Activated T-cell treated with anti-CD3 and anti-CD28 coated beads for 24 hours (primary cell): Measurements from ENCODE around the gene HECTD4.
A peak's percentile ranks its signal among the peaks of the same experiment; 100 is the strongest.
"Not testable (repeated sequence)": the region's sequence is repeated elsewhere in the genome, so short reads cannot be mapped to it uniquely, and the experiment has no call there.

Experiments used
- DNase-seq: peaks from one replicate; pipeline ENCODE4 v3.0.0-alpha.2; 2020; ENCODE audit warnings: low read depth

The HECTD4 gene, protein sequence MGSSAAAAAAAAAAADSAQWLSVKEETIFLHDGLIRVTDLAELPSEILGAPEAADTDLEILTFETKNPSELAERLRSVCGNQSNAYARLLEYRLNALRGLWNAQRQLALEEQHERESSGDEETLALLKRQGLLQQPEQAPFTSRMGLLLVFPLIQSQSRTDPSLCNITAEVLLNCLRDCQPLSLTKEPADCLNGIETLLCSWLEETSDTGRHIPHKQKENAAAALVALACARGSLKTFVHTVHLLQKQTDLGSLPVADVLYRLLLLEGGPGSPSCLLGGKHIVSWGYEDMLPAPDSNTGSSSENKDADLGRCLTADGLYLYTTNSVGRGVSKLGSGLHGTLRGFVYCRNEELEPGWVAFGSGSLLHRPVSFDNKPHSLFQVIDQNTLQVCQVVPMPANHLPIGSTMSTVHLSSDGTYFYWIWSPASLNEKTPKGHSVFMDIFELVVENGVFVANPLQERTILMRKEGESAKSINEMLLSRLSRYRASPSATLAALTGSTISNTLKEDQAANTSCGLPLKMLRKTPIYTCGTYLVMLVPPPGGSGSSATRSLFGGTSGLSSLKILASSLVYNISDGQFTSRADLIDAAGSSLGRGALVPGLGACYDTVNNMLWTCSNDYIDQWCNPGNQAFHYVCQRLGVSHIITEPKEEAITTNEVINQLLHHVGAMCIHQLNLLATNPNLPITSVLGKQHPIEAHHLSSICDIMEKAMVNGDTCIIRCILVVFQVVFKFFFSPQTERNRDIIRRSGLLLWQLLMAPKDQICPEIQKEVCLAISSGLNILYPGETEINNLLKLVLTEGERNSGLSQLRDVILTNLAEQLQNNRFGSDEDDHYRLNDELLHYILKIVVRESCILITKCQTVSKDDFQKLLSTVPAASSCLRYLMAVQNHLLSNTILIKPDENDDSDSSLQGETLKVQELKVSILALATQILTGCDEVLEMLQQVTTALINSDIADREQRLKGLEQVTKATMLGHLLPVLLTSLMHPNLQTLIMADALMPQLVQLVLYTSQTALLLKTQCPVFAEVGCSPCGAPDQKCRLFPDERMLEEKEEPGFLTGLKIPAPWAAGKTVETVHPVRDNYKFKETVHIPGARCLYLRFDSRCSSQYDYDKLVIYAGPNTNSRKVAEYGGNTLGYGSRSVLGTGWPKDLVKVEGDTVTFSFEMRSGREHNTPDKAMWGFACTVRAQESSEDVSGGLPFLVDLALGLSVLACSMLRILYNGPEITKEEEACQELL (N-terminal part only)

DNA sequence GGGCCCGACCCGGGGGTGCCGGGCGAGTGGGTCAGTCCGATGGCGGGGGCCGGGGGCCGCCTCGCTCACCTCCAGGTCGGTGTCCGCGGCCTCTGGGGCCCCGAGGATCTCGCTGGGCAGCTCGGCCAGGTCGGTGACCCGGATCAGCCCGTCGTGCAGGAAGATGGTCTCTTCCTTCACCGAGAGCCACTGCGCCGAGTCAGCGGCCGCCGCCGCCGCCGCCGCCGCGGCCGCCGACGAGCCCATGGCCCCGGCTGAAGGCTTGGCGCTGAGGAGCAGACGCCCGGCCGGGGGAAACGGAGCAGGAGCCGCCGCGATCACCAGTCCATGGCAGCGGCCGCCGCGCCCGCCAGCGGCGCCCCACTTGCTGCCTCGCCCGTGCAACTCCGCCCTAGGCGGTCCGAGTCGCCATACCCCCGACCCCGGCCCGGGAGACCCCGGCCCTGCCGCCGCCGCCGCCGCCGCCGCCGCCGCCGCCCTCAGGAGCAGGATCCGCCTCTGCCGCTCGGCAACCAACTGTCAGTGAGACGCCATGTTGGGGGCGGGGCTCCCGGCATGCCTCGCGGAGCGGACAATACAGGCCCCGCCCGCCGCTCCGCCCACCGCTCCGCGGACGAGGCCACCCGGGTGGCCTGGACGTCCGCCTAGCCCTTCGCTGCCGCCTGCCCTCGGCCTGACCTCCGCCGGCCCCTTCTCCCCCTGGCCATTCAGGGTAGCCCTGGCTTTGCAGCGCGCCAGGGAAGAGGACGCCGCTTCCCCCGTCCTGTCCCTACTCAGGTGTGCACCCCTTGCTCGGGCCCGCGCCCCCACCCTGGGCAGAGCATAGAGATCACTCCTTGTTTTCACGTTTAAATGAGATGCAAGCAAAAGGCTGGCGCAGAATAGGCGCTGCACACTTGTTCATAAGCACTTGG, at the start of gene HECTD4:
HECTD4 (minus strand) TSS at position 549 of the 914 bp plus-strand sequence; CDS start at position 246, 303 bp downstream.
- peak; percentile 87 for DNase-seq

DNA sequence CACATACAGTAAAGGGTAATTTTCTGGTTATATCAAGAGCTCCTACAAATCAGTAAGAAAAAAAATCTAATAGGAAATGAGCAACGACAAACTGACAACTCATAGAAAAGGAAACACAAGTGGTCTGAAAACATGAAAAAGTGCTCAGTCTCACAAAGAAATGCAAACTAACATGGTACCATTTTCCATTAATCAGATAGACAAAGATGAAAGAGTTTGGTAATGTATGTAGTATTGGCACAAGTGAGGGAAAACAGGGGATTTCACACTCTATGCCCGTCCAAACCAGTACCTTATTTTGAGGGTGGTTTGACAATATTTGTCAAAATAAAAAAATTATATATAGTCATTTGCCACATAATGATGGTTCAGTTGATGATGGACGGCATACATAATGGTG, 49.7 kb upstream of the HECTD4 start:
- DNase-seq, result no peak

DNA sequence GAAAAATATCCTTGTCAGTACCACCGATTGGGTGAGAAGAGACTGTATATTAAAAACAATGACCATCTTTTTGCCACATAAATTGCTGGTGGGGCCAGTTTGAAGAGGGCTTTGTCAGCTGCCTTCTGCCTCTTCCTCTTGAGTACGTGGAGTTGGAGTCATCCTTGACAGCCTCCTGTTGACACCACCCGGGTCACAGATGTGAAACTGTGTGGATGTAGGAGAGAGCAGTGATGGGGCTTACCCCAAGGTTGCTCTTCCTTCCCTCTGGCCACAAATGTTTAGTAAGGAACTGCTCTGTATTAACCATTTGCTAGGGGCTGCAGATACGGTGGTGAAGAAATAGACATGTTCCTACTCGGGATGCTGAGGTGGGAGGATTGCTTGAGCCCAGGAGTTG, 48.7 kb upstream of the HECTD4 start:
- DNase-seq, result no peak

DNA sequence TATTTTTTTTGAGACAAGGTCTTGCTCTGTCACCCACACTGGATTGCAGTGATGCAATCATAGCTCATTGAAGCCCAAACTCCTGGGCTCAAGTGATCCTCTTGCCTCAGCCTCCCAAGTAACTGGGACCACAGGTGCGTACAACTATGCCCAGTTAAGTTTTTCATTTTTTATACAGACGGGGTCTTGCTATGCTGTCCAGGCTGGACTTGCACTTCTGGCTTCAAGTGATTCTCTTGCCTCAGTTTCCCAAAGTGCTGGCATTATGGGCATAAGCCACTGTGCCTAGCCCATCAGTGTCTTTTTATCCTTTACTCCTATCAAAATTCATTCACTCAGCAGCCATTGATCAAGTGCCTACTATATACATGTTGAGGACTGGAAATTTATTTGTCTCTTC, 45.5 kb upstream of the HECTD4 start:
- DNase-seq, result no peak

DNA sequence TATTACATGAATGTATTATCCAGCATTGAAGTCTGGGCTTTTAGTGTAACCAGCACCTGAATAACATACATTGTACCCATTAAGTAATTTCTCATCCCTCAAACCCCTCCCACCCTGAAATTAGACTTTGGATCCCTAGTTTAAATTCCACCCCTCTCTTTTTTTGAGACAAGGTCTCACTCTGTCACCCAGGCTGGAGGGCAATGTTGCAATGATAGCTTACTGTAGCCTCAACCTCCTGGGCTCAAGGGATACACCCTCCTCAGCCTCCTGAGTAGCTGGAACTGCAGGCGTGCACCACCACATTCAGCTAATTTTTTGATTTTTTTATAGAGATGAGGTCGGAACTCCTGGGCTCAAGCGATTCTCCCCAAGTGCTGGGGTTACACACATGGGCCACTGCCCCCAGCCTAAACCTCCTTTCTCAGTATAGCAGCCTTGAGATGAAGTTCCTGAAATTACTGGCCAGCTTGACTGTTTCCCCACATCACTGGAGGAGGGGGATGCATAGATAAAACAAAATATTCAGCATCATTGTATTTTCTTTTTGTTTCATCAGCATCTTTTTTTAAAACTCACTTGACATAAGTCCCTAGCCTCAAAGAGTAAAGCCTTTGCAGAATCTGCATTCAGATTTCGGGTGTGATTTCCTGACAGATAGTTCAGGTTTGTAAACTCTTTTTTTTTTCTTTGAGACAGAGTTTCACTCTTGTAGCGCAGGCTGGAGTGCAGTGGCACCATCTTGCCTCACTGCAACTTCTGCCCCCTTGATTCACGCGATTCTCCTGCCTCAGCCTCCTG, 43.6 kb upstream of the HECTD4 start:
- no peak for DNase-seq

DNA sequence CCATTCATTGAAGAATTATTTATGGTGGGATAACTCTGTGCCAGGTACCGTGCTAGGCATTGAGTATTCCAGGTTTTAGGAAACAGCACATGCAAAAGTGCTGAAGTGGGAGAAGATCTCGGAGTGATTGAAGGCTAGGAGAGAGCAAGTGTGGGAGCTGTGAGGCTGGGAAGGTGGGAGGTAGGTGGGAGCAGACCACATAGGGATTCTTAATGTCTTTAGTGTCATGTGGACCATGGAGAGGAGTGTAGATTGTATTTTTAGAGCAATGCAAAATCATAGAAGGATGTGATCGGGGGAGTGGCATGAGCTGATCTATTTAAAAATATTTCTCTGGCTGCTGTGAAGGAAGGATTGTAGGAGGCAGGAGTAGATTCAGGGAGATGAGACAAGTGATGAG, 41.9 kb upstream of the HECTD4 start:
- no peak for DNase-seq

DNA sequence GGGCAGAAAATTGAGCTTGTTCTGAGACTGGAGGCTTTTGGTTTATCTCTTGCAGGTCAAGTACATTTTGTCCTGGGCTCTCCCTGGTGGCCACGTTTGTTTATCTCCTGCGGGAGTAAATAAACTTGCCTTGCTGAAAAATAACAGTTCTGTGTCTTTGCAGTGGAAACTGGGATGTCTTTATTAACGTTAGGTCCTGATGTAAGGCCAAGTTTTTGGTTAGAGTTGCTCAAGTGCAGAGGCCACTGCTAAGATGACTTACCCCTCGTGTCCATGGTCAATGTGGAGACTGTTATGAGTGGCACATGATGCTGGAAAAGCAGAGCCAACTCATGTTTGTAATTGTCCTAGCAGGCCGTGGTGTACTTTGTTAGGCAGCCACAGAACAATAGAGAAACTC, 40.3 kb upstream of the HECTD4 start:
- no peak for DNase-seq

DNA sequence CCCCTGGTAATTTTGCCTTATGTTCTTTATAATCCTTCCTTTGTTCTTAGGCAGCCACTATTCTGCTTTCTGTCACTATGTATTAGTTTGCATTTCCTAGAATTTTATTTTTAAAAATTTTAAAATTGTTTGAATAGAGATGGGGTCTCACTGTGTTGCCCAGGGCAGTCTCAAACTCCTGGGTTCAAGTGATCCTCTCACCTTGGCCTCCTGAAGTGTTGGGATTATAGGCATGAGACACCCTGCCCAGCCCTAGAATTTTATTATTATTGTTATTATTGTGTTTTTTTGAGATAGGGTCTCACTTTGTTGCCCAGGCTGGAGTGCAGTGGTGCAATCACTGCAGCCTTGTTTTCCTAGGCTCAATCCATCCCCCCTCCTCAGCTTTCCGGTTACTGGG, 39.1 kb upstream of the HECTD4 start:
- DNase-seq, result no peak

DNA sequence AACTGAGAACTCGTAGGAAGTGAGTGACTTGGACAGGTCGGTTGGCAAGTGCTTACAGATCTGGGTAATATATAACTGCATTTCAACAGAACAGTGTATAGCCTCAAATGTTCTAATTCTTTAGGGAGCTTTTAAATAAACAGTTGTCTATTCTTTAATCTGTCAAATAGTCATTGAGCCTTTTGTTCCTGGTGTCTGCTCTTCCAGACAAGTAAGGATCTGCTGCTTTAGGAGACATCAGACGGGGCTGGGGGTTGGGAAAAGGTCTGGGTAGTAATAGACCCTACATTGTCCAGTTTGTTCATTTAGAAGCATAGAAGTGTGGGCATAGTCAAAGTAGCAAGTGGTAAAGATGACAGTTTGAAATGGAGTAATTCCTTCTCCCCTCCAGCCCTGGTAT, 38.5 kb upstream of the HECTD4 start:
- no peak for DNase-seq

DNA sequence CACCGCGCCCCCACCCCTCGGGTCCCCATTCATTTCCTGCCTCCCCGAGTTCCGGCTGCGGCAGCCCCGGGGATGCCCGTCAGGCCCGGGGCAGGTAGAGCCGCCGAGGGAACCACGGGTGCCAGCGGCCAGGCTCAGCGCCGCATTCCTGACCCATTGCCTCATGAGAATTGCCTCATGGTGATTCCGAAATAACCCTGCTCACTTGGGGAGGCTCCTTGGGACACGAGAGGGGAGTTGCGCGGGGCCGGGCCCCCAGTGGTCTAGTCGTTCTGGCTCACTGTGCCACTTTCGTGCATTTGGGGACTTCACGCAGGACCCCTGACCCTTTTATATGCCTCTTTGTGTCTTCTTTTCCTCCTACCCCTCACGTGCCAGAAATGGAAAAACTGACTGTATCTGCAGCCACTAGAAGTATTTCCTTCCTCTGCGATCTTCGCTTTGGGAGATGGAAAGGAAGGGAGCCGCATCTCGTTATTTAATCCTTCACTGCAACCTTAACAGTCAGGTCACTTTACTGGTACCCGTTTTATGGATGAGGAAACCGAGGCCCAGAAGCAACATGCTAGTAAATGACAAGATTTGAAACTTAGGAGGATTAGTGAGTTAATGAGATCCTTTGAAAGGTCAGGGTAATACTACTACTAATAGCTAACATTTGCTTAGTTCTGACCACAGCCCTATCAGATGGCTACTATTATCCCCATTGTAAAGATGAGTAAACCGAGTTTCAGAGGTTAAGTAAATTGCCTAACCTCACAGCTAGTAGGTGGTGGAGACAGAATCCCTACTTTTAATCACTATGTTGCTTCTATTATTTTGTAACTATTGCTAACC, 37.3 kb upstream of the HECTD4 start:
- no peak for DNase-seq

DNA sequence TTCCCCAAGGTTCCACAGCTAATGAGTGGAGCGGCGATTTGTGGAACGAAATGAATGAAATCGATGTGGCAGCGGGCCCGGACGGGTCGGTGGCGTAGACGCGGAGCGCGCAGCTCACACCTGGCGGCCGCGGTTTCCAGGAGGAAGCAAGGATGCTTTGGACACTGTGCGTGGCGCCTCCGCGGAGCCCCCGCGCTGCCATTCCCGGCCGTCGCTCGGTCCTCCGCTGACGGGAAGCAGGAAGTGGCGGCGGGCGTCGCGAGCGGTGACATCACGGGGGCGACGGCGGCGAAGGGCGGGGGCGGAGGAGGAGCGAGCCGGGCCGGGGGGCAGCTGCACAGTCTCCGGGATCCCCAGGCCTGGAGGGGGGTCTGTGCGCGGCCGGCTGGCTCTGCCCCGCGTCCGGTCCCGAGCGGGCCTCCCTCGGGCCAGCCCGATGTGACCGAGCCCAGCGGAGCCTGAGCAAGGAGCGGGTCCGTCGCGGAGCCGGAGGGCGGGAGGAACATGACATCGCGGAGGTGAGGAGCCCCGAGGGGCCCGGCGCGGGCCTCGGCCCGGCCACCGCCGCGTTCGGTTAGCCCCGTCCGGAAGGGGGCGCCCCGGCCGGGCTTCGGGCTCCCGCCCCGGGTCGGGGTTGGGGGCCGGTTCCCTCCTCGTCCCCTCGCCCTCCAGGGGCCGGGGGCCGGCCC, 36.5 kb upstream of the HECTD4 start, which contains the start of gene PTPN11:
PTPN11 (plus strand) TSS at position 340 of the 689 bp plus-strand sequence; CDS start at position 505, 165 bp downstream.
- DNase-seq, result peak; percentile 89

DNA sequence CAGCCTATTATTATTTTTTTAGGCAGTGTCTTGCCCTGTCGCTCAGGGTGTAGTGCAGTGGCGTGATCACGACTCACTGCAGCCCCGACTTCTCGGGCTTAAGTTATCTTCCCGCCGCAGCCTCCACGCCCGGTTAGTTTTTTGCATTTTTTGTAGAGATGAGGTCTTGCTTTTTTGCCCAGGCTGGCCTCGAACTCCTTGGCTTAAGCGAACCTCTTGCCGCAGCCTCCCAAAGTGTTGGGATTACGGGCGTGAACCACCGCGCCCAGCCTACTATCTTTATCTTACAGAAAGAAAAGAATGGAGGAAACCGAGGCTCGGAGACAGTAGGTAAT, 36.0 kb upstream of the HECTD4 start:
- no peak for DNase-seq

DNA sequence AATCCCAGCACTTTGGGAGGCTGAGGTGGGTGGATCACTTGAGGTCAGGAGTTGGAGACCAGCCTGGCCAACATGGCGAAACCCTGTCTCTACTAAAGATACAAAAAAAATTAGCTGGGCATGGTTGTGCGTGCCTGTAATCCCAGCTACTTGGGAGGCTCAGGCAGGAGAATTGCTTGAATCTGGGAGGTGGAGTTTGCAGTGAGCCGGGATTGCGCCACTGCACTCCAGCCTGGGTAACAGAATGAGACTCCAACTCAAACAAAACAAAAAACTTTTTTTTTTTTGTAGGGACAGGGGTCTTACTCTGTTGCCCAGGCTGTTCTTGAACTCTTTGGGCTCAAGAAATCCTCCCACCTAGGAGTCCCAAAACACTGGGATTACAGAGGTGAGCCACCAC, 33.2 kb upstream of the HECTD4 start:
- not testable (repeated sequence) for DNase-seq

DNA sequence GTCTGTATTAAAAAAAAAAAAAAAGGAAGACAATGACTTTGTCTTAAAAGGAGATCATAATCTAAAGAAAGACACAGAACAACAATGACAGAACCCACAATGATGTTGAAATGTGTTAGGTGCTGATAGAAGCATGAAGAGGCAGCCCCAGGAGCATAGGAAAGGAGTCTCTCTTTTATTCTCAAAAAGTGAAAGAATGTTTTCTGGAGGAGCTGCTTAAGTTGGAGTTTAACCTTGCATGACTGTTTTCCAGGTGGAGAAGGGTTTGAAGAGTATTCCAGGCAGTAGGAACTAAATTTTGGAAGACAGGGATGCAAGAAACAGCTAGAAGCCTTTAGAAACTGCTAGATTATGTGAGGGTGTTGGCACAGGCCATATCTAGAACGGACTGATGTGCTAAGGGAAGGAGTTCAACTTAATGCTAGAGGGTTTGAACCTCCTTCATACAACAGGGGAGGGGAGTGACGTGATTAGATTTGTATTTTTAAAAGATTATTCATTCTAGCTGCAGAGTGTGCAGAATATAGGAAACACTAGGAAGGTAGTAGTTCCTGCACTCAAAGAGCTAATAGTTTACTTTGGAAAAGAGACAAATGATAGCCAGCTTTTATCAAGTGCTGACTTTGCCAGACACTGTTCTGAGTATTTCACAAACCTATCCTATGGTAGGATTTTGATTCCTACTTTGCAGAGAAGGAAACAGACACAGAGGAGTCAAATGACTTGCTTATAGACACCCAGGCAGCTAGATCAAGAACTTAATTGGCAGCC, 31.8 kb upstream of the HECTD4 start:
- no peak for DNase-seq

DNA sequence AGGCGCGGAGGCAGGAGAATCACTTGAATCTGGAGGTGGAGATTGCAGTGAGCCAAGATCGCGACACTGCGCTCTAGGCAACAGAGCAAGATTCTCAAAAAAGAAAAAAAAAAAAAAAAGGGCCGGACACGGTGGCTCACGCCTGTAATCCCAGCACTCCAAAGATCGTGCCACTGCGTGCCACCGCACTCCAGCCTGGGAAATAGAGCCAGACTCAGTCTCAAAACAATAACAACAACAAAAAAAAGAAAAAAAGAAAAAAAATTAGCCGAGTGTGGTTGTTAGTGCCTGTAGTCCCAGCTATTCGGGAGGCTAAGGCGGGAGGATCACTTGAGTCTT, 27.6 kb upstream of the HECTD4 start:
- DNase-seq, result no peak

DNA sequence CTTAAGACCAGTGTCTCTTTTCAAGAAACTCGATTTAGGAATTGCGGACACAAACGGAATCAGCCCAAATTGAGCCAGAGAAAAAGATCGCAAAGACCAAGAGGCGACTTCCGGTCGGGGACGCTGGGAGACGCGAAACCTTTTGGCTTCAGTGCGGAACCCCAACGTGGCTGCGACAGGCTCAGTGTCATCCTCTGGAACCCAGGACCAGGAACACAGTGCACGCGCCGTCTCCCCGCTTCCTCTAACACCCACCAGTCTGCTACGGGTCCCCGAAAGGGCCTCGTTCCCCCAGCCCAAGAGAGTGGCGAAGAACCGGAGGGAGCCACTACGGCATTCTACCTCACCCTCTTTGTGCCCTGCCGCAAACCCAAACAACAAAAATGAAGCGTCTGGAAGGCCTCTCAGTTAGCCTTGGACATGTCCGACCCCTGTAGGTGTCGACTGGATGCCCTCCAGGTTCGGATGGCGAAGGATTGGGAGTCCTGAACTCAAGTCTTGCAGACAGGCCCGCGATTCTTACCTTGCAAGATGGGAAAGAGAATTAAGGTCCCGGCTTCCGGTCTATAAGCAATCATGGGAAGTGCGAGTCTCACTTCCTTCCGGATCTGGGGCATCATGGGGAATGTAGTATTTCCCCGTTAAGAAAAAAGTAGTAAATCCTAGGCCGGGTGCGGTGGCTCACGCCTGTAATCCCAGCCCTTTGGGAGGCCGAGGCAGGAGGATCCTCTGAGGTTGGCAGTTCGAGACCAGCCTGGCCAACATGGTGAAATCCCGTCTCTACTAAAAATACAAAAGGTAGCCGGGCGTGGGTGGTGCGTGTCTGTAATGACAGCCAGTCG, 27.1 kb upstream of the HECTD4 start, which contains the start of gene RPL6:
RPL6 (minus strand) TSS at position 542 of the 842 bp plus-strand sequence. CDS start 949 bp downstream, outside the sequence.
- DNase-seq, result peak; percentile 76

DNA sequence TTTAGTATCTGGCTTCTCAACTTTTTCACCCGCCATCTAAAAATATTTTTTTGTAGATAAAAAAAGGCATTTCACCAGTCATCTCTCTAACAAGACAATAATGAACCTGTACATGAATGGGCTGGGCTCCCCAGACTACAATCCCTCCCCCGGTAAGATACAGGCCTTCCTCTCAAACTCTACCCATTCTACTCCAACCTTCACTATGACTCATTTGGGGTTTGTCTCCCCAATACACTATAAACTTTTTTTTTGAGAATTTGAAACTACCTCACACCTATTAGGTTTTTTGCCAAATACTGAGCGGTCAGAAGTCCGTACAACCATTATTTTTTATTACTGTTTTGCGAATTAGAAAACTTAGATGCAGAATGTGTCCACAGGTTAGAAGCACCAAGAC, 26.4 kb upstream of the HECTD4 start:
- DNase-seq, result no peak
